ENCODE data around the gene SLC15A3.

Gene SLC15A3

DNA sequence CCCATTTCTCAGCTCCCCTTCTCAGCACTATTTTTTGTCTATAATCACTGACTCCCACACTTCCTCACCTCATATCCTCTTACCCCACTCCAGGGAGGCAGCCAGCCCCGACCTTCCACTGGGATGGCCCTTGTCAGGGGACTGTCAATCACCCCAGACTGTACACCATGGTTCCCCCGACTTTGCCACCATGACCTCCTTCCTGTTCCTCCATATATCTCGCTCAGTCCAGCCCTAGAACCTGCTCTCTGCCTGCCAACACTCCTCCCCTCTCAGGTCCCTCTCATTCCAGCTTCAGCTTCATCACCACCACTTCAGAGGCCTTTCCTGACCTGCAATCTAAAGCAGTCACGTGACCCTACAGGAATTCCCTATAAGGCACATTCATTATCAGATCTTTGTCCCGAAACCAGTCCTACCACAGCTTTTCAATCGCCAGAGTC, 62.1 kb downstream of the SLC15A3 start:
- Histone ChIP-seq H3K4me3 (ENCODE audit: insufficient read depth, low read length, poor library complexity, severe bottlenecking) (no peak overlapping the region), H3K36me3 (ENCODE audit: low read length) (0 out of 2 replicates have a peak, but pooled peaks cover 6% of the 10 kb centered on the region)

DNA sequence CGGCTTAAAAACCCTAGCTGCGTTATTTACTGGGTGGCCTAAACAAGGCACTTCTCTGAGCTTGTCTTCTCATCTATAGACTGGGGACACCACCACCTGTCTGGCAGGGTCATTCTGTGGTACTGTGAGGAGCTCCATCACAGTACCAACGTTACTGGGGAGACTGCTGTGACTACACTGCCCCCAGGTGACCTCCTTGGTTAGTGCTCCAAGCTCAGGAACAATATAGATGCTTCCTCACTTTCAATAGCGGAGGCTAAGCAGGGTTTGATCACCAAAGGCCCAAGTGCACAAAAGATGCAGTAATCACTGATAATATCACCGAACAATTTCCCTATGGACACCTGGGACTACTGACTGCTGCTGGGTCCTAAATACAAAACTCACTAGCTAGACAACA, 64.4 kb downstream of the SLC15A3 start:
- Histone ChIP-seq H3K4me3 (ENCODE audit: insufficient read depth, low read length, poor library complexity, severe bottlenecking) (no peak overlapping the region), H3K79me2 (ENCODE audit: insufficient read depth, low read length) (no peaks in the 10 kb centered on the region), H3K4me2 (ENCODE audit: low read depth, low read length, poor library complexity, severe bottlenecking) (no peak overlapping the region), H3K9me3 (ENCODE audit: insufficient read depth, low read length) (no peaks in the 10 kb centered on the region), H3K9ac (ENCODE audit: low read length) (no peak overlapping the region), H3F3A (ENCODE audit: insufficient read depth) (0 out of 2 replicates have a peak, but pooled peaks cover 4% of the 10 kb centered on the region), H3K27ac (ENCODE audit: low read depth, low read length) (no peak overlapping the region), H4K20me1 (ENCODE audit: low read depth, low read length) (no peaks in the 10 kb centered on the region), H3K9me2 (replicated peaks; ENCODE audit: insufficient read depth, low read length) (no peaks in the 10 kb centered on the region), H3K36me3 (ENCODE audit: low read length) (0 out of 2 replicates have a peak, but pooled peaks cover 5% of the 10 kb centered on the region), H3K27me3 (ENCODE audit: low read length) (no peaks in the 10 kb centered on the region), H2AFZ (ENCODE audit: low read depth, low read length, severe bottlenecking) (no peak overlapping the region)
- TF ChIP-seq, protein P1, sequence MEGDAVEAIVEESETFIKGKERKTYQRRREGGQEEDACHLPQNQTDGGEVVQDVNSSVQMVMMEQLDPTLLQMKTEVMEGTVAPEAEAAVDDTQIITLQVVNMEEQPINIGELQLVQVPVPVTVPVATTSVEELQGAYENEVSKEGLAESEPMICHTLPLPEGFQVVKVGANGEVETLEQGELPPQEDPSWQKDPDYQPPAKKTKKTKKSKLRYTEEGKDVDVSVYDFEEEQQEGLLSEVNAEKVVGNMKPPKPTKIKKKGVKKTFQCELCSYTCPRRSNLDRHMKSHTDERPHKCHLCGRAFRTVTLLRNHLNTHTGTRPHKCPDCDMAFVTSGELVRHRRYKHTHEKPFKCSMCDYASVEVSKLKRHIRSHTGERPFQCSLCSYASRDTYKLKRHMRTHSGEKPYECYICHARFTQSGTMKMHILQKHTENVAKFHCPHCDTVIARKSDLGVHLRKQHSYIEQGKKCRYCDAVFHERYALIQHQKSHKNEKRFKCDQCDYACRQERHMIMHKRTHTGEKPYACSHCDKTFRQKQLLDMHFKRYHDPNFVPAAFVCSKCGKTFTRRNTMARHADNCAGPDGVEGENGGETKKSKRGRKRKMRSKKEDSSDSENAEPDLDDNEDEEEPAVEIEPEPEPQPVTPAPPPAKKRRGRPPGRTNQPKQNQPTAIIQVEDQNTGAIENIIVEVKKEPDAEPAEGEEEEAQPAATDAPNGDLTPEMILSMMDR (IDR thresholded peaks at IDR 0.05; ENCODE audit: insufficient read depth, low read length, poor library complexity, severe bottlenecking) = peak; percentile 50
- no peak for TF ChIP-seq EZH2phosphoT487 (conservative IDR thresholded peaks at IDR 0.05; ENCODE audit: low read length)

More for the DNA sequence above, 62.1 kb downstream of the SLC15A3 start:
- Histone ChIP-seq H3K79me2 (ENCODE audit: insufficient read depth, low read length) (no peaks in the 10 kb centered on the region), H3K9ac (ENCODE audit: low read length) (no peak overlapping the region), H3K27me3 (ENCODE audit: low read length) (no peaks in the 10 kb centered on the region), H2AFZ (ENCODE audit: low read depth, low read length, severe bottlenecking) (no peak overlapping the region), H3K4me2 (ENCODE audit: low read depth, low read length, poor library complexity, severe bottlenecking) (no peak overlapping the region), H3K9me2 (replicated peaks; ENCODE audit: insufficient read depth, low read length) (no peaks in the 10 kb centered on the region), H3F3A (ENCODE audit: insufficient read depth) (0 out of 2 replicates have a peak, but pooled peaks cover 4% of the 10 kb centered on the region), H3K27ac (ENCODE audit: low read depth, low read length) (no peak overlapping the region), H3K9me3 (ENCODE audit: insufficient read depth, low read length) (no peaks in the 10 kb centered on the region), H4K20me1 (ENCODE audit: low read depth, low read length) (no peaks in the 10 kb centered on the region)
- TF ChIP-seq EZH2phosphoT487 (conservative IDR thresholded peaks at IDR 0.05; ENCODE audit: low read length) = no peak
- TF ChIP-seq, protein P1 (IDR thresholded peaks at IDR 0.05; ENCODE audit: insufficient read depth, low read length, poor library complexity, severe bottlenecking) = no peak
